Gastroesophageal sphincter (tissue), 4 donors: ENCODE results near the gene ALDH3A2. TPM values are rescaled to one million over a fixed set of nuclear protein-coding genes. Genes with fewer than 3 reads are reported as not detected.

Experiments used
- ATAC-seq: fragments of 150-250 bp; one replicate; pipeline ENCODE4 v1.9.1; 2016; ENCODE audit warnings: mild to moderate bottlenecking, moderate library complexity
- H3K27ac ChIP-seq, 4 donors: fragments of 200-600 bp; sonication (generic) in 3 of 4; 1 replicate in 3 of 4; 2 replicates in 1 of 4; pipeline ENCODE4 v1.5.1; 2016 to 2019
- H3K27me3 ChIP-seq: fragments of 200-600 bp; sonication (generic); one replicate; pipeline ENCODE4 v1.5.1; 2019
- H3K36me3 ChIP-seq, 2 donors: fragments of 200-600 bp; sonication (generic); one replicate each; pipeline ENCODE4 v1.5.1; 2019; ENCODE audit warnings: control low read depth in 1 of 2
- H3K4me1 ChIP-seq, 3 donors: fragments of 200-600 bp; sonication (generic); 1 replicate in 2 of 3; 2 replicates in 1 of 3; pipeline ENCODE4 v1.5.1; 2016 to 2019; ENCODE audit warnings: control low read depth in 2 of 3
- H3K4me3 ChIP-seq, 2 donors: fragments of 200-600 bp; sonication (generic); one replicate each; pipeline ENCODE4 v1.5.1; 2019; ENCODE audit warnings: mild to moderate bottlenecking in 1 of 2, moderate library complexity in 1 of 2
- H3K9me3 ChIP-seq, 3 donors: fragments of 200-600 bp; sonication (generic); one replicate each; pipeline ENCODE4 v1.5.1; 2017 to 2019; ENCODE audit warnings: control low read depth in 2 of 3
- EP300 ChIP-seq: sonication (generic); formaldehyde crosslinking; IDR thresholded peaks from one replicate; pipeline ENCODE4 v1.6.1; 2017; ENCODE audit warnings: antibody characterized with exemption, mild to moderate bottlenecking
- POLR2A ChIP-seq, 2 donors: fragments of 450-650 bp; IDR thresholded peaks; one replicate each; pipeline ENCODE4 v1.6.1; 2017; ENCODE audit warnings: antibody characterized with exemption in 2 of 2, mild to moderate bottlenecking in 2 of 2, moderate library complexity in 1 of 2
- POLR2AphosphoS5 ChIP-seq: sonication (generic); formaldehyde crosslinking; IDR thresholded peaks from one replicate; pipeline ENCODE4 v1.6.1; 2017; ENCODE audit warnings: antibody characterized with exemption
- WGBS, 2 donors: methylation state at CpG; one replicate each; pipeline ENCODE4 v1.1.5; 2018; ENCODE audit warnings: low coverage in 1 of 2; 5-methylcytosine and 5-hydroxymethylcytosine counted together
- total RNA-seq, 4 donors: library from RNA; depleted of rRNA; stranded (reverse); fragments of >200 nt; gene quantifications; one replicate each; pipeline ENCODE4 v1.1.0, GENCODE V29; 2016
- TF ChIP-seq, protein P1 (sequence below), 4 experiments: fragments of 200-600 bp in 2 of 4; fragments of 450-650 bp in 2 of 4; sonication (generic) in 1 of 4; IDR thresholded peaks; one replicate each; pipeline ENCODE4 v1.5.1; 2017 to 2019; ENCODE audit warnings: antibody characterized with exemption in 4 of 4, mild to moderate bottlenecking in 2 of 4, moderate library complexity in 2 of 4

ALDH3A2 gene
- total RNA-seq, 4 donors from 2014 or later = 61.9 to 162 (median 124) TPM

DNA sequence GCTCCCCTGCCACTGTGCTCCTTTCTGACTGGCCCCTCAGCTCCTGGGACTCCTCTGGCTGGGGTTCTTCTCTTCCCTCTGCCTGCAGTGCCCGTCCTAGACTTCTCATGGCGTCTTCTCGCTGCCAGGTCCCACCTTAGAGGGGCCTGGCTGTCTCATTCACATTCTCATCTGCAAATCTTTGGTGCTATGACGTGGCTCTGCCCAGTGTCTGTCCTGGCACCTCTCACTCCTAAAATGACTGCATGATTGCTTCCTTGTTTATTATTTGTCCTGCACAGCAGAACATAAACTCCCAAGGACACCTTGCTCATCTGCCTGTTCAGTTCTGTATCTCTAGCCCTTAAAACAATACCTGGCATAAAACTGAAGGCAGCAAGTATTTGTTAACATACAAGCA is 18.5 kb upstream of the ALDH3A2 start:
- no peaks in the 10 kb centered on the region for H3K4me1 ChIP-seq
- no peak overlapping the region for H3K4me3 ChIP-seq
- TF ChIP-seq POLR2A (IDR thresholded peaks at IDR 0.05) (no peak), POLR2AphosphoS5 (no peak), EP300 (no peak)
- TF ChIP-seq, protein P1, sequence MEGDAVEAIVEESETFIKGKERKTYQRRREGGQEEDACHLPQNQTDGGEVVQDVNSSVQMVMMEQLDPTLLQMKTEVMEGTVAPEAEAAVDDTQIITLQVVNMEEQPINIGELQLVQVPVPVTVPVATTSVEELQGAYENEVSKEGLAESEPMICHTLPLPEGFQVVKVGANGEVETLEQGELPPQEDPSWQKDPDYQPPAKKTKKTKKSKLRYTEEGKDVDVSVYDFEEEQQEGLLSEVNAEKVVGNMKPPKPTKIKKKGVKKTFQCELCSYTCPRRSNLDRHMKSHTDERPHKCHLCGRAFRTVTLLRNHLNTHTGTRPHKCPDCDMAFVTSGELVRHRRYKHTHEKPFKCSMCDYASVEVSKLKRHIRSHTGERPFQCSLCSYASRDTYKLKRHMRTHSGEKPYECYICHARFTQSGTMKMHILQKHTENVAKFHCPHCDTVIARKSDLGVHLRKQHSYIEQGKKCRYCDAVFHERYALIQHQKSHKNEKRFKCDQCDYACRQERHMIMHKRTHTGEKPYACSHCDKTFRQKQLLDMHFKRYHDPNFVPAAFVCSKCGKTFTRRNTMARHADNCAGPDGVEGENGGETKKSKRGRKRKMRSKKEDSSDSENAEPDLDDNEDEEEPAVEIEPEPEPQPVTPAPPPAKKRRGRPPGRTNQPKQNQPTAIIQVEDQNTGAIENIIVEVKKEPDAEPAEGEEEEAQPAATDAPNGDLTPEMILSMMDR (IDR thresholded peaks at IDR 0.05) = no peak
- ATAC-seq = no peak
- no peaks in the 10 kb centered on the region for H3K9me3 ChIP-seq
- no peaks in the 10 kb centered on the region for H3K27me3 ChIP-seq
- no peak overlapping the region for H3K27ac ChIP-seq
- no peaks in the 10 kb centered on the region for H3K36me3 ChIP-seq
- 81 to 93% methylated on average over 3 to 4 of the region's 4 CpGs for WGBS, 2 donors

DNA sequence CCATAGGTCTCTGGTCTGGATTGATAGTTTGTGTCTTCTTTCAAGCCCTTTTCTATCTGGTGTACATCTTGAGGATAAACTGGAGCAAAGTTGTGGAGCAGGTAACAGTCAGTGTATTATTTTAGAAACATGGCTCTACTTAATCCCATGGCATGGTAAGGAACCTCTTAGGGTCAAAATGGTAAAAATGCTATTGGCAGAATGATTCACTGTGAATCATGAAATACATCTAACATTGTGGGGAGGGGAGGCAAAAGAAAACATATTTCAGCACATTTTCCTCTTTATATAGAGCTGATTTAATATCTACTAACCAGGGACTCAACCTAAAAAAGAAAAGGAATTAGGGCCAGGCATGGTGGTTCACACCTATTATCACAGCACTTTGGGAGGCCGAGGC is 17.9 kb upstream of the ALDH3A2 start:
- no peak overlapping the region for H3K27ac ChIP-seq
- H3K4me1 ChIP-seq = no peaks in the 10 kb centered on the region
- 100% methylated on average over 1 of the region's 1 CpG for WGBS, 2 donors
- ATAC-seq = no peak
- no peaks in the 10 kb centered on the region for H3K27me3 ChIP-seq
- no peak for TF ChIP-seq POLR2A (IDR thresholded peaks at IDR 0.05)
- TF ChIP-seq, protein P1 (IDR thresholded peaks at IDR 0.05) = no peak
- no peaks in the 10 kb centered on the region for H3K36me3 ChIP-seq
- no peaks in the 10 kb centered on the region for H3K9me3 ChIP-seq
- H3K4me3 ChIP-seq = no peak overlapping the region

DNA sequence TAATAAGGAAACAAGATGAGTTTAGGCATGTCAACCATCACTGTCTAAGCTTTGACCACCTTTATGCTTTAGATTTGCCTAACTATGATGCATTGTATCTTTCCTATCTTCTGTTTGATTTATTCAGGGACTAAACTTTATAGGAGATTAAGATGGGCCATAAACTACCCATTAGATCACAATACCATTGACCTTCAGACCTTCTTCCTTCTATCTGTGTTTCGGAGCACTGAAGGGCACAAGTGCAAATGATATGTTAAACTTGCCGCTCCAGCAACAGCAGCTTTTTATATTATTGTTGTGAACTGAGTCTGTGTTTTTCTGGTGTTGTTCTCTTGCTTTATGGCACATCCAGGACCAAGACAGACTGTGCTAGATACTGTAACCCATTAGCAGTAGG is 16.6 kb upstream of the ALDH3A2 start:
- H3K27ac ChIP-seq = no peak overlapping the region
- no peak for ATAC-seq
- TF ChIP-seq EP300 = no peak
- TF ChIP-seq, protein P1 (IDR thresholded peaks at IDR 0.05) = no peak
- no peak for TF ChIP-seq POLR2A (IDR thresholded peaks at IDR 0.05)
- no peak for TF ChIP-seq POLR2AphosphoS5
- H3K4me1 ChIP-seq = no peaks in the 10 kb centered on the region
- H3K4me3 ChIP-seq = no peak overlapping the region
- H3K9me3 ChIP-seq = no peaks in the 10 kb centered on the region
- 81 to 83% methylated on average over 1 to 2 of the region's 2 CpGs for WGBS, 2 donors
- H3K36me3 ChIP-seq = no peaks in the 10 kb centered on the region
- no peaks in the 10 kb centered on the region for H3K27me3 ChIP-seq

DNA sequence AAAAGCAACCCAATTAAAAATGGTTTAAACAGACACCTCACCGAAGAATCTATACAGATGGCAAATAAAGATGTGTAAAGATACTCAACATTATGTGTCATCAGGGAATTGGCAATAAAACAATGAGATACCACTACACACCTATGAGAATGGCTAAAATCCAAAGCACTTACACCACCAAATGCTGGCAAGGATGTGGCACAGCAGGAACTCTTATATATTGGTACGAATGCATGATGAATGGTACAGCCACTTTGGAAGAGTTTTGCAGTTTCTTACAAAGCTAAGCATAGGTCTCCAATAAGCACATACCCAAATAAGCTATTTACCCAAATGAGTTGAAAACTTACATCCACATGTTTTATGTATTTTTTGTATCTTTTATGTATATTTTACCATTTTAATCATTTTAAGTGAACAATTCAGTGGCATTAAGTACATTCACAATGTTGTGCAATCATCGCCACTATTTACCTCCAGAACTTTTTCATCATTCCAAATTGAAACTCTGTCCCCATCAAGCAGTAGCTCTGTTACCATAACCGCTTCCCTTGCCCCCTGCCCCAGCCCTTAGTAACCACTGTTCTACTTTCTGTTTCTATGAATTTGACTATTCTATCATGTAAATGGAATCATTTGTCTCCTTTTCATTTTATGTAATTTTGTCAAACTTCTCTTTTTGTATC is 6.7 kb upstream of the ALDH3A2 start:
- no peak for ATAC-seq
- no peak overlapping the region for H3K4me3 ChIP-seq
- no peak overlapping the region for H3K27ac ChIP-seq
- H3K27me3 ChIP-seq = no peaks in the 10 kb centered on the region
- H3K4me1 ChIP-seq = peaks cover 2 to 15% (median 2%) of the 10 kb centered on the region in 3 donors
- WGBS, 2 donors = 77 to 86% methylated on average over 4 of the region's 4 CpGs
- no peak for TF ChIP-seq EP300
- TF ChIP-seq POLR2AphosphoS5 = no peak
- no peak for TF ChIP-seq POLR2A (IDR thresholded peaks at IDR 0.05)
- TF ChIP-seq, protein P1 (IDR thresholded peaks at IDR 0.05) = no peak
- H3K36me3 ChIP-seq = no peaks in the 10 kb centered on the region
- H3K9me3 ChIP-seq = no peaks in the 10 kb centered on the region

DNA sequence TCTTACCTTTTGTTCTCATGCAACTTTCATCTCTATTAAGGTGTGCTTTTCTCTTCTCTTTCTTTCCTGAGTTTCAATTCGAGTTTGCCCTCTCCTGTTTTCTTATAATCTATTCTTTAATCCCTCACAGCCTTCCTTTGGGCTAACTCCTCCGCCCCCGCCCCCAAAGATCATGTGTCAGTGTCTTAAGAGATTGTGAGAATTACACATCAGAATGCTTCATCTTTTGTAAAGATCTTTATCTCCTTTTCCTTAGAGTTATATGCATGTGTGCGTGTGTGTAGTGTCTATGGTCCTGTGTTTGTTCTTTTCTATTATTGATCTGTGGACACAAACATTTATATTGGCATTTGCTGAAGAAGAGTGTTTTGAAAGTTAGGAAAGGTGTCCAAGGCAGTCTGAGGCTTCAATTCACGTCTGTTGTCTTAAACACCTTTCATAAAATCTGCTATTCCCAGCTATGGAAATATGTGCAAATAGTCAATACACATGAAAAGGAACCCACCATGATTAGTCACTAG is 6.1 kb upstream of the ALDH3A2 start:
- ATAC-seq = no peak
- Histone ChIP-seq H3K4me3 (no peak overlapping the region), H3K36me3 (no peaks in the 10 kb centered on the region), H3K9me3 (no peaks in the 10 kb centered on the region), H3K27ac (no peak overlapping the region), H3K4me1 (peaks cover 8 to 21% (median 9%) of the 10 kb centered on the region in 3 donors), H3K27me3 (no peaks in the 10 kb centered on the region)
- TF ChIP-seq, protein P1 (IDR thresholded peaks at IDR 0.05) = no peak
- TF ChIP-seq EP300 (no peak), POLR2A (IDR thresholded peaks at IDR 0.05) (no peak), POLR2AphosphoS5 (no peak)
- WGBS, 2 donors = 64 to 69% methylated on average over 2 to 5 of the region's 5 CpGs
